GM12878 (cell line): ENCODE data around the gene AREG. TPM values are rescaled to one million over a fixed set of nuclear protein-coding genes. Genes with fewer than 3 reads are reported as not detected.

ENCODE experiments used
- ATAC-seq: fragments of 200-7000 bp; cut with Tn5 transposase; 3 replicates; pipeline ENCODE4 v1.9.1; 2020; ENCODE audit warnings: mild to moderate bottlenecking, moderate library complexity
- BruUV-seq: library from RNA; stranded (reverse); fragments of 400-500 nt; replicated peaks from 2 replicates; lab custom pipeline; 2021; lab: Mats Ljungman, UMichigan
- CTCF ChIA-PET: fragments of 300-600 bp; sonication (Branson Sonifier 250); formaldehyde crosslinking; extraction: SDS; loops from one replicate; lab custom pipeline; 2021; ENCODE audit warnings: inconsistent platforms; lab: Yijun Ruan, JAX
- POLR2A ChIA-PET: fragments of 350-600 bp; formaldehyde crosslinking; extraction: SDS; loops from one replicate; lab custom pipeline; 2021; ENCODE audit warnings: inconsistent platforms; lab: Charles Lee
- RAD21 ChIA-PET: fragments of 300-600 bp; sonication (Branson Sonifier 250); formaldehyde crosslinking; loops from one replicate; lab custom pipeline; 2023; ENCODE audit warnings: antibody characterized with exemption; ENCODE audit not compliant: unreplicated experiment; lab: Charles Lee
- SMC1A ChIA-PET: fragments of 300-600 bp; sonication (Branson Sonifier 250); formaldehyde crosslinking; loops from one replicate; lab custom pipeline; 2023; ENCODE audit not compliant: unreplicated experiment, uncharacterized antibody; lab: Charles Lee
- DNase-seq: peaks from one replicate; pipeline ENCODE4 v3.0.0-alpha.2; 2011; ENCODE audit warnings: low read depth, low spot score
- FAIRE-seq: peaks from 3 replicates; lab custom pipeline; 2011; peaks lifted over from hg19 to GRCh38; lab: Jason Lieb, UNC
- H2AFZ ChIP-seq: 2 replicates; pipeline ENCODE4 v1.6.0; 2011; ENCODE audit warnings: low read depth, low read length, control low read depth; ENCODE audit not compliant: control insufficient read depth
- H3K27ac ChIP-seq: 2 replicates; pipeline ENCODE4 v1.5.1; 2011; ENCODE audit warnings: control low read depth; ENCODE audit not compliant: control insufficient read depth, insufficient read depth
- H3K27me3 ChIP-seq, 2 experiments: replicated peaks in 1 of 2; 2 replicates each; pipeline versions ENCODE4 v1.6.0 to v1.6.1; 2011; ENCODE audit warnings: low read length in 1 of 2; ENCODE audit not compliant: control insufficient read depth in 2 of 2, insufficient read depth in 2 of 2
- H3K36me3 ChIP-seq, 2 experiments: 2 replicates each; pipeline ENCODE4 v1.5.1; 2011; ENCODE audit warnings: low read length in 1 of 2; ENCODE audit not compliant: control insufficient read depth in 2 of 2, insufficient read depth in 2 of 2
- H3K4me1 ChIP-seq: 2 replicates; pipeline ENCODE4 v1.6.1; 2011; ENCODE audit warnings: mild to moderate bottlenecking, low read length, moderate library complexity, mixed read lengths; ENCODE audit not compliant: control insufficient read depth, insufficient read depth
- H3K4me2 ChIP-seq: 2 replicates; pipeline ENCODE4 v1.6.0; 2011; ENCODE audit warnings: control low read depth; ENCODE audit not compliant: control insufficient read depth, insufficient read depth
- H3K4me3 ChIP-seq: fragments of 200-600 bp; sonication (generic); 2 replicates; pipeline ENCODE4 v1.5.1; 2016
- H3K79me2 ChIP-seq: 2 replicates; pipeline ENCODE4 v1.6.0; 2011; ENCODE audit warnings: low read length; ENCODE audit not compliant: control insufficient read depth, insufficient read depth
- H3K9ac ChIP-seq: 2 replicates; pipeline ENCODE4 v1.8.0; 2011; ENCODE audit warnings: low read length, control low read depth, mixed read lengths; ENCODE audit not compliant: control insufficient read depth, insufficient read depth
- H3K9me3 ChIP-seq: replicated peaks from 3 replicates; pipeline ENCODE4 v1.5.1; 2011; ENCODE audit warnings: mild to moderate bottlenecking, low read length; ENCODE audit not compliant: control insufficient read depth, insufficient read depth
- H4K20me1 ChIP-seq: 2 replicates; pipeline ENCODE4 v1.6.0; 2011; ENCODE audit not compliant: control insufficient read depth, insufficient read depth
- ASH2L ChIP-seq: fragments of 300-600, 200-600 bp; sonication (generic); IDR thresholded peaks from 2 replicates; pipeline ENCODE4 v1.6.1; 2017; ENCODE audit warnings: low read depth, mild to moderate bottlenecking, borderline replicate concordance
- BCLAF1 ChIP-seq: fragments of 450-650 bp; IDR thresholded peaks from 2 replicates; pipeline ENCODE4 v1.6.1; 2017; ENCODE audit warnings: antibody characterized with exemption, mild to moderate bottlenecking, moderate library complexity
- CUX1 ChIP-seq: IDR thresholded peaks from 2 replicates; pipeline ENCODE4 v1.6.1; 2012; ENCODE audit warnings: improper control_type of control experiment, low read depth, low read length; ENCODE audit not compliant: insufficient replicate concordance
- EED ChIP-seq: sonication (generic); IDR thresholded peaks from 2 replicates; pipeline ENCODE4 v1.6.1; 2016; ENCODE audit warnings: antibody characterized with exemption, low read depth
- ELK1 ChIP-seq: IDR thresholded peaks from 2 replicates; pipeline ENCODE4 v1.6.1; 2012; ENCODE audit warnings: low read depth, low read length, improper control_type of control experiment
- PML ChIP-seq: IDR thresholded peaks from 2 replicates; pipeline ENCODE4 v1.6.1; 2012; ENCODE audit warnings: low read length, inconsistent platforms
- POLR2A ChIP-seq: IDR thresholded peaks from 2 replicates; pipeline ENCODE4 v1.6.1; 2011; ENCODE audit warnings: low read depth, mild to moderate bottlenecking, low read length
- RBBP5 ChIP-seq: fragments of 200-600 bp; sonication (generic); conservative IDR thresholded peaks from 2 replicates; pipeline ENCODE4 v1.6.1; 2016
- SMC3 ChIP-seq: IDR thresholded peaks from 2 replicates; pipeline ENCODE4 v1.6.1; 2011; ENCODE audit warnings: low read length, improper control_type of control experiment, borderline replicate concordance
- SREBF2 ChIP-seq: IDR thresholded peaks from 2 replicates; pipeline ENCODE4 v1.6.1; 2012; ENCODE audit warnings: mild to moderate bottlenecking, low read length
- SUPT20H ChIP-seq: IDR thresholded peaks from 2 replicates; pipeline ENCODE4 v1.6.1; 2011; ENCODE audit warnings: low read depth, mild to moderate bottlenecking, low read length, moderate library complexity, borderline replicate concordance; ENCODE audit not compliant: control insufficient read depth
- YY1 ChIP-seq: IDR thresholded peaks from 2 replicates; pipeline ENCODE4 v1.6.1; 2011; ENCODE audit warnings: low read depth, mild to moderate bottlenecking, low read length
- ZNF24 ChIP-seq: fragments of 450-650 bp; IDR thresholded peaks from 2 replicates; pipeline ENCODE4 v1.6.1; 2017; ENCODE audit warnings: antibody characterized with exemption, mild to moderate bottlenecking
- ZZZ3 ChIP-seq: IDR thresholded peaks from 2 replicates; pipeline ENCODE4 v1.6.1; 2011; ENCODE audit warnings: low read depth; ENCODE audit not compliant: control insufficient read depth, insufficient read length
- WGBS: methylation state at CpG from one replicate; pipeline ENCODE4 v1.1.6; 2016; ENCODE audit warnings: low lambda C conversion rate; ENCODE audit not compliant: insufficient replicate concordance, insufficient coverage; ENCODE audit errors: missing lambda C conversion rate; 5-methylcytosine and 5-hydroxymethylcytosine counted together
- in situ Hi-C: fragments of 300-500 bp; cut with MboI; formaldehyde crosslinking; loops from 9 replicates; pipeline ENCODE4 v1.14.3; 2018; ENCODE audit warnings: mixed read lengths
- intact Hi-C: fragments of 100-400 bp; cut with micrococcal nuclease; formaldehyde crosslinking; loops from one replicate; pipeline ENCODE4 v1.14.2; 2022; ENCODE audit not compliant: unreplicated experiment
- polyA plus RNA-seq, 11 experiments: library from polyadenylated mRNA; depleted of rRNA in 4 of 11; unstranded in 6 of 11; stranded (reverse) in 5 of 11; fragments of >200 nt; fragmentation: Nextera tagmentation in 4 of 11; fragmentation: Illumina TruSeq in 1 of 11; extraction: Ambion mirVana in 4 of 11; extraction: Trizol in 1 of 11; gene quantifications; 1 replicate in 1 of 11; 2 replicates in 10 of 11; pipeline versions ENCODE4 v1.2.1 to v1.2.3, GENCODE V29; 2011 to 2016; ENCODE audit warnings: inconsistent platforms in 2 of 11, missing spikeins in 2 of 11, low read depth in 1 of 11
- total RNA-seq, 4 experiments: library from RNA; depleted of rRNA in 3 of 4; stranded (reverse); fragments of >200 nt in 3 of 4; fragmentation: Illumina TruSeq in 1 of 4; extraction: Trizol in 1 of 4; gene quantifications; 2 replicates each; pipeline versions ENCODE4 v1.2.1 to v1.2.3, GENCODE V29; 2013 to 2021

AREG gene
- total and polyA plus RNA-seq, 10 of the 15 experiments (the other 5 are each of a cell fraction or from before 2014, with no cell fraction given): 0.25 to 0.37 TPM; not detected in 8

- Histone ChIP-seq H2AFZ (no peak overlapping the region), H3K27me3 (no peaks in the 10 kb centered on the region), H3K27ac (no peak overlapping the region), H3K4me1 (no peaks in the 10 kb centered on the region), H3K9ac (no peak overlapping the region), H4K20me1 (no peaks in the 10 kb centered on the region), H3K79me2 (no peaks in the 10 kb centered on the region), H3K36me3 (no peaks in the 10 kb centered on the region), H3K9me3 (no peaks in the 10 kb centered on the region), H3K4me2 (no peak overlapping the region), H3K4me3 (no peak overlapping the region)
- no peak for TF ChIP-seq ELK1
- no peak for TF ChIP-seq PML
- TF ChIP-seq EED: no peak
- TF ChIP-seq SMC3: no peak
- TF ChIP-seq ZZZ3: no peak
- no peak for TF ChIP-seq RBBP5
- no peak for TF ChIP-seq ZNF24
- no peak for TF ChIP-seq POLR2A
- TF ChIP-seq SUPT20H: no peak
- no peak for TF ChIP-seq YY1
- no peak for TF ChIP-seq SREBF2
- TF ChIP-seq ASH2L: no peak
- no peak for TF ChIP-seq CUX1
- TF ChIP-seq BCLAF1: no peak
- no peak for DNase-seq
- intact Hi-C loops (no loop called here), in situ Hi-C loops (no loop called here)
- SMC1A ChIA-PET: interaction anchor here (1.3 kb wide), 1 partner anchor 11 kb away, joined by 3 read pairs; no protein-coding TSS in a partner anchor
- RAD21 ChIA-PET: no interaction called here
- 20% methylated on average over 3 of the region's 3 CpGs for WGBS
- CTCF ChIA-PET: no interaction called here
- FAIRE-seq: no peak
- ATAC-seq: no peak
- POLR2A ChIA-PET: no interaction called here
- no TSS peak for BruUV-seq
Observed at GRCh38 chr4:74475946-74476345, 31.0 kb downstream of the AREG start.
